ENCODE measurements around the gene IFNL2. TPM values are rescaled to one million over a fixed set of nuclear protein-coding genes. Genes with fewer than 3 reads are reported as not detected.

Gene IFNL2
- total and polyA plus RNA-seq, 9 of the 15 experiments (the other 6 are each of a cell fraction or from before 2014, with no cell fraction given): not detected

- peaks cover 20% of the 10 kb centered on the region for H3K79me2 ChIP-seq (ENCODE audit: control insufficient read depth, insufficient read depth, low read length)
- H3K4me2 ChIP-seq (ENCODE audit: insufficient read depth, low read length): peak overlapping the region; percentile 80
- no peak for ATAC-seq
- BruUV-seq (replicated peaks): TSS peak; percentile 63
- H3K9ac ChIP-seq (ENCODE audit: insufficient read depth in 1 of 2, low read depth in 2 of 2, low read length in 2 of 2): peak overlapping the region in 1 of 2 experiments; percentile 95; a peak in 3 of 4 replicates
- no peaks in the 10 kb centered on the region for H3K9me3 ChIP-seq (replicated peaks; ENCODE audit: control insufficient read depth, insufficient read depth, low read depth, low read length)
- H3K4me3 ChIP-seq: peak overlapping the region; percentile 78
- H3K27me3 ChIP-seq (ENCODE audit: control insufficient read depth in 2 of 2, insufficient read depth in 2 of 2, low read length in 2 of 2): no peaks in the 10 kb centered on the region
- H3K36me3 ChIP-seq (ENCODE audit: control insufficient read depth, insufficient read depth, low read length): peaks cover 33% of the 10 kb centered on the region; the same call in 2 of the 3 replicates
- no peak overlapping the region for H2AFZ ChIP-seq (ENCODE audit: low read depth, low read length)
- intact Hi-C loops (cut with micrococcal nuclease): no loop called here
- CTCF ChIA-PET (ENCODE audit: low intra/inter-chr PET ratio): no interaction called here
- no peaks in the 10 kb centered on the region for H4K20me1 ChIP-seq (replicated peaks; ENCODE audit: control insufficient read depth, insufficient read depth, low read length)
- in situ Hi-C loops (cut with MboI): no loop called here
- 67% methylated on average over 5 of the region's 5 CpGs for WGBS (ENCODE audit: insufficient coverage, low coverage, missing lambda C conversion rate)
- POLR2A ChIA-PET: no interaction called here
- H3K27ac ChIP-seq (ENCODE audit: extremely low read depth, low read depth, low read length): no peak overlapping the region
- H3K9me1 ChIP-seq (ENCODE audit: control insufficient read depth, insufficient read depth, low read length): no peaks in the 10 kb centered on the region
- DNase-seq (ENCODE audit: extremely low read depth in 1 of 4, low spot score in 3 of 4): no peak
- peaks cover 3 to 12% of the 10 kb centered on the region in 2 experiments; a peak in 4 of 5 replicates for H3K4me1 ChIP-seq (replicated peaks in 1 of 2; ENCODE audit: control insufficient read depth in 2 of 2, insufficient read depth in 2 of 2, low read length in 2 of 2)
- FAIRE-seq: peak; percentile 58
- TF ChIP-seq ATF4 (CRISPR knock-in tag; IDR thresholded peaks at IDR 0.05) (no peak), ZNF644 (tag; IDR thresholded peaks at IDR 0.05; ENCODE audit: low read depth) (no peak), ZNF407 (IDR thresholded peaks at IDR 0.05; ENCODE audit: low read depth) (0 out of 2 replicates have a peak, but pooled peaks have one; percentile 10), SREBF2 (CRISPR knock-in tag; IDR thresholded peaks at IDR 0.05) (no peak), ZNF224 (CRISPR knock-in tag; IDR thresholded peaks at IDR 0.05) (no peak), TGIF2 (CRISPR knock-in tag; IDR thresholded peaks at IDR 0.05) (no peak), HSF4 (CRISPR knock-in tag; IDR thresholded peaks at IDR 0.05; ENCODE audit: borderline replicate concordance) (no peak), ARHGAP35 (IDR thresholded peaks at IDR 0.05; ENCODE audit: partially characterized antibody) (no peak), NR2C1 (IDR thresholded peaks at IDR 0.05) (peak; percentile 68), NR2C1 (tag; IDR thresholded peaks at IDR 0.05) (no peak)
Measured at GRCh38 chr19:39319098-39319891, 51.1 kb downstream of the IFNL2 start.

Data from K562 (cell line).